NCI-H187 (cell line): ENCODE data around the gene PBRM1.

ENCODE experiments used
- DNase-seq, 2 experiments: peaks; one replicate each; lab custom pipeline; 2025; lab: John Stamatoyannopoulos, UW

The PBRM1 gene

GRCh38 chr3:52670621-52671521 lies 14.8 kb downstream of the PBRM1 start:
- no peak for DNase-seq

- no peak for DNase-seq
Observed at GRCh38 chr3:52663098-52663497, 22.6 kb downstream of the PBRM1 start.

- DNase-seq: no peak
Observed at GRCh38 chr3:52660046-52660445, 25.7 kb downstream of the PBRM1 start.

- DNase-seq: no peak
Observed at GRCh38 chr3:52655895-52656294, 29.8 kb downstream of the PBRM1 start.

GRCh38 chr3:52651592-52651991 lies 34.1 kb downstream of the PBRM1 start:
- DNase-seq: no peak

- DNase-seq: no peak
Observed at GRCh38 chr3:52650439-52650838, 35.3 kb downstream of the PBRM1 start.

GRCh38 chr3:52649461-52650210 lies 36.1 kb downstream of the PBRM1 start:
- no peak for DNase-seq

GRCh38 chr3:52645549-52645948 lies 40.2 kb downstream of the PBRM1 start:
- DNase-seq: no peak

GRCh38 chr3:52636673-52637072 lies 49.0 kb downstream of the PBRM1 start:
- no peak for DNase-seq

- no peak for DNase-seq
Observed at GRCh38 chr3:52633786-52634185, 51.9 kb downstream of the PBRM1 start.

GRCh38 chr3:52625041-52625440 lies 60.7 kb downstream of the PBRM1 start:
- DNase-seq: no peak

GRCh38 chr3:52623234-52623792 lies 62.4 kb downstream of the PBRM1 start:
- no peak for DNase-seq

- DNase-seq: no peak
Observed at GRCh38 chr3:52620580-52620979, 65.1 kb downstream of the PBRM1 start.

GRCh38 chr3:52615166-52615565 lies 70.5 kb downstream of the PBRM1 start:
- DNase-seq: no peak

GRCh38 chr3:52614689-52615088 lies 71.0 kb downstream of the PBRM1 start:
- no peak for DNase-seq

- DNase-seq: no peak
Observed at GRCh38 chr3:52609316-52609815, 76.3 kb downstream of the PBRM1 start.

GRCh38 chr3:52608337-52608736 lies 77.4 kb downstream of the PBRM1 start:
- DNase-seq: no peak

- DNase-seq: no peak
Observed at GRCh38 chr3:52606373-52607085, 79.2 kb downstream of the PBRM1 start.

- no peak for DNase-seq
Observed at GRCh38 chr3:52600258-52600657, 85.5 kb downstream of the PBRM1 start.

- DNase-seq: no peak
Observed at GRCh38 chr3:52596658-52597265, 89.0 kb downstream of the PBRM1 start.

- no peak for DNase-seq
Observed at GRCh38 chr3:52593103-52593502, 92.6 kb downstream of the PBRM1 start.
